Gastroesophageal sphincter (tissue), 3 donors: ENCODE results near the gene PID1.

ENCODE experiments used
- EP300 ChIP-seq: sonication (generic); formaldehyde crosslinking; IDR thresholded peaks from one replicate; pipeline ENCODE4 v1.6.1; 2017; ENCODE audit warnings: antibody characterized with exemption, mild to moderate bottlenecking
- POLR2A ChIP-seq, 2 donors: fragments of 450-650 bp; IDR thresholded peaks; one replicate each; pipeline ENCODE4 v1.6.1; 2017; ENCODE audit warnings: antibody characterized with exemption in 2 of 2, mild to moderate bottlenecking in 2 of 2, moderate library complexity in 1 of 2
- TF ChIP-seq, protein P1 (sequence below), 4 experiments: fragments of 200-600 bp in 2 of 4; fragments of 450-650 bp in 2 of 4; sonication (generic) in 1 of 4; IDR thresholded peaks; one replicate each; pipeline ENCODE4 v1.5.1; 2017 to 2019; ENCODE audit warnings: antibody characterized with exemption in 4 of 4, mild to moderate bottlenecking in 2 of 4, moderate library complexity in 2 of 4

DNA sequence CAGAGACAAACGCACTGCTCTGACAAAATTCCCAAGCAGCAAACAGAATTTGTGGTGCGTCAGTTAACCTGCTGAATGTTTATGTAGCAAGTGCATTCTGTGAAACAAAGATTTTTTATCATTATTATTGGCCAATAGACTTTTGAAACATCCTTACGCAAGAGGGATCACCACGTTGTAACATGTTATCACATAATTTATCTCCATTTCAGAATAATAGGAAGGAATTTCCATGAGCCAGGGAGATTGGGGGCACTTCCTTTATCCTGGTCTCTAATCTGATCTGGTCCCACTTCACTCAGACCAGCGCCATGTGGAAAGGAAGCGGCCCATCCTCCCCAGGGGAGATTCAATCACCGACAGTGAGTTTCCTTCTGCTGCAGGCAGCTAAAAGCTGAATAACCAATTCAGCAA lies 166.1 kb downstream of the PID1 start:
- TF ChIP-seq, protein P1, sequence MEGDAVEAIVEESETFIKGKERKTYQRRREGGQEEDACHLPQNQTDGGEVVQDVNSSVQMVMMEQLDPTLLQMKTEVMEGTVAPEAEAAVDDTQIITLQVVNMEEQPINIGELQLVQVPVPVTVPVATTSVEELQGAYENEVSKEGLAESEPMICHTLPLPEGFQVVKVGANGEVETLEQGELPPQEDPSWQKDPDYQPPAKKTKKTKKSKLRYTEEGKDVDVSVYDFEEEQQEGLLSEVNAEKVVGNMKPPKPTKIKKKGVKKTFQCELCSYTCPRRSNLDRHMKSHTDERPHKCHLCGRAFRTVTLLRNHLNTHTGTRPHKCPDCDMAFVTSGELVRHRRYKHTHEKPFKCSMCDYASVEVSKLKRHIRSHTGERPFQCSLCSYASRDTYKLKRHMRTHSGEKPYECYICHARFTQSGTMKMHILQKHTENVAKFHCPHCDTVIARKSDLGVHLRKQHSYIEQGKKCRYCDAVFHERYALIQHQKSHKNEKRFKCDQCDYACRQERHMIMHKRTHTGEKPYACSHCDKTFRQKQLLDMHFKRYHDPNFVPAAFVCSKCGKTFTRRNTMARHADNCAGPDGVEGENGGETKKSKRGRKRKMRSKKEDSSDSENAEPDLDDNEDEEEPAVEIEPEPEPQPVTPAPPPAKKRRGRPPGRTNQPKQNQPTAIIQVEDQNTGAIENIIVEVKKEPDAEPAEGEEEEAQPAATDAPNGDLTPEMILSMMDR (IDR thresholded peaks at IDR 0.05): no peak
- TF ChIP-seq POLR2A (IDR thresholded peaks at IDR 0.05): no peak
- TF ChIP-seq EP300: no peak
